Stimulated activated CD8-positive, alpha-beta memory T cell treated with anti-CD3 and anti-CD28 coated beads, Interleukin-15, amount 100 ng/mL, for 24 hours (primary cell): ENCODE results near the gene VWA3A.

Source experiments
- DNase-seq: peaks from one replicate; pipeline ENCODE4 v3.0.0-alpha.2; 2020; ENCODE audit warnings: low read depth

The VWA3A gene

DNA sequence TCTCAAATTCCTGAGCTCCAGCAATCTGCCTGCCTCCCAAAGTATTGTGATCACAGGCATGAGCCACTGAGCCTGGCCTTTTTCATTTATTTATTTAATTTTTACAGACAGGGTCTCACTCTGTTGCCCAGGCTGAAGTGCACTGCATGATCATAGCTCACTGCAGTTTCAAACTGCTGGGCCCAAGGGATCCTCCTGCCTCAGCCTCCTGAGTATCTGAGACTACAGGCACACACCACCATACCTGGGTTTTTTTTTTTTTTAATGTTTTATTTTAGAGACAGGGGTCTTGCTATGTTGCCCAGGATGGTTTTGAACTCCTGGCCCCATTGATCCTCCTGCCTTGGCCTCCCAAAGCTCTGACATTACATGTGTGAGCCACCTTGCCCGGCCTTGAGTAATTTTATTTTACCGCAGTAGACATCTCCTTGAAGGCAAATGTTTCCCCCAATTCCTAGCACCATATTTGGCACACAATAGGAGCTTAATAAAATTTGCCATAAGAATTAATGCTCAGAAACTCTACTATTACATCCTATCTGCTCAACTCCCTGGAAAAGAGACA, 111.8 kb downstream of the VWA3A start:
- DNase-seq, result no peak

DNA sequence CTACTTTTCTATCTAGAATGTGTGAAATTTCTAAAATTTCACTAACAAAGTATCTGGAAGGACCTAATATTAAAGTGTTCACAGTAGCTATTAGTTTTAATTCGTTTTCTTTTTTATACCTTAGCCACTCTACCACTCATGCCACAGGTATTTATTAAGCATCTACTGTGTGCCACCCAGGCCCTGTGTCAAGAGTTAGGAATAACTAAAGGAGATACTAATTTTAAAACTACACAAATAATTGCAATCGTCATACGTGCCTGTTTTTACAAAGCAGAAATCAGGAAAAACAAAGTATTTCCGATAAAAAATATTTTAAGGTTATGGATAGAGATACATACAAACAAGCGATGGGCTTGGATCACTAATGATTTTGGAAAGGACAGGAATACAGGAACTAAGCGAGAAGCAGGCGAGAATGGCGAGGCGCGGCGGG, 113.3 kb downstream of the VWA3A start:
- DNase-seq, result no peak

DNA sequence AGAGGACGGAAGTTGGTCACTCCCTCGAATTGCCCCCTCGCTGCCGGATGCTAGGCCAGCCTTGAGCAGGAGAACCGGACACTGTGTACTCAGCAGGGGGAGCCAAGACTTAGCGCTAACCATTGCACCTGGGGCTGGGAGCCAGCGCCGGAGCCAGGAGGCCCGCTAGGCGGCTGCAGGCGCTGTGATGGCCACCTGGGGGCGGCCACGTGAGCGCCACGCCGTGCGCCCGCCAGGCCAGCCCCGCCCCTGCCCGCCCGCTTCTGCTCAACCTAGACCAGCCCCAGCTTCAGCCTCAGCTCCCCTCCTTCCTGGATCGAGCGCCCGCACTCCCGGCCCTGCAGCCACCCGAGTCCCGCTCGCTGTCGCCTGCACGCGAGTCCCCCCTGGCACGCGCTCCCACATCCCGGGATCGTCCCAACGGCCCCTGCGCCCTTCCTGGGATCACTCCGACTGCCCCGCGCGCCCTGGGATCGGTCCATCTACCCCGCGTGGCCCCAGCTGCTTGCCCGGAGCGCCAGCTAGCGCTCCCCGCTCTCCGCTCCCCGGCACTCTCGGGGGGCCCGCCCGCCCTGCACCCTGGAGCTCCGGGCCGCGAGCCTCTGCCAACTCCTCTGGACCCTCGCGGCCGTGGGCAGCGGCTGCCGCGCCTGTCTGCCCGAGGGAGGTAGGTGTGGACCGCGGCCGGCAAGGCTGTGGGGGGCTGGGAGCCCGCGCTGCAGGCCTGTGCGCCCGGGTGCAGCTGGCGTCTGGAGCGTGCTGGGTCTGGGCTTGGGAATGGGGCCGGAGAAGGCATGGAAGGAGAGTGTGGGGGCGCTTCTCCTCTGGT, 113.9 kb downstream of the VWA3A start, which contains the start of gene EEF2K:
EEF2K (plus strand) TSS at position 266 of the 829 bp plus-strand sequence. CDS start 19,452 bp downstream, outside the sequence.
- peak; percentile 63 for DNase-seq
